CD4-positive, CD25-positive, alpha-beta regulatory T cell (primary cell): ENCODE results near the gene CHTF18. TPM values are rescaled to one million over a fixed set of nuclear protein-coding genes. Genes with fewer than 3 reads are reported as not detected.
A peak's percentile ranks its signal among the peaks of the same experiment; 100 is the strongest.

Source experiments
- ATAC-seq, 2 donors: fragments of 150-1000 bp; cut with Tn5 transposase; one replicate each; pipeline ENCODE4 v1.10.0; 2021; ENCODE audit warnings: low read depth in 2 of 2, moderate number of reproducible peaks in 2 of 2, moderate library complexity in 1 of 2
- DNase-seq, 3 donors: peaks; one replicate each; pipeline versions ENCODE4 v3.0.0 to v3.0.0-alpha.2; 2012 to 2022; ENCODE audit warnings: mixed read lengths in 1 of 3
- H3K27ac ChIP-seq: one replicate; pipeline ENCODE4 v1.7.0; 2013; ENCODE audit warnings: mild to moderate bottlenecking, low read length; ENCODE audit not compliant: insufficient read depth, poor library complexity, severe bottlenecking
- H3K27me3 ChIP-seq: one replicate; pipeline ENCODE4 v1.7.0; 2013; ENCODE audit warnings: low read length; ENCODE audit not compliant: control insufficient read depth, insufficient read depth
- H3K36me3 ChIP-seq: one replicate; pipeline ENCODE4 v1.7.0; 2013; ENCODE audit warnings: mild to moderate bottlenecking, low read length, moderate library complexity; ENCODE audit not compliant: control insufficient read depth, insufficient read depth
- H3K4me1 ChIP-seq: 2 replicates; pipeline ENCODE4 v1.7.0; 2013; ENCODE audit warnings: mild to moderate bottlenecking, low read length; ENCODE audit not compliant: insufficient read depth, control insufficient read depth, poor library complexity, severe bottlenecking
- H3K4me3 ChIP-seq: one replicate; pipeline ENCODE4 v1.7.0; 2013; ENCODE audit warnings: low read depth, mild to moderate bottlenecking, low read length, moderate library complexity
- H3K9me3 ChIP-seq, 2 experiments: 1 replicate in 1 of 2; 2 replicates in 1 of 2; pipeline ENCODE4 v1.7.0; 2013; ENCODE audit warnings: low read length in 2 of 2, mild to moderate bottlenecking in 1 of 2, moderate library complexity in 1 of 2; ENCODE audit not compliant: control insufficient read depth in 2 of 2
- H3K27ac Mint-ChIP-seq, 3 donors: one replicate each; pipeline ENCODE4 v1.8.0; 2020 to 2022; ENCODE audit warnings: mild to moderate bottlenecking in 3 of 3, mixed read lengths in 3 of 3, moderate library complexity in 2 of 3
- H3K27me3 Mint-ChIP-seq: one replicate; pipeline ENCODE4 v1.8.0; 2022; ENCODE audit warnings: mild to moderate bottlenecking, mixed read lengths
- H3K36me3 Mint-ChIP-seq: one replicate; pipeline ENCODE4 v1.8.0; 2020; ENCODE audit warnings: mixed read lengths
- H3K4me1 Mint-ChIP-seq, 4 donors: one replicate each; pipeline ENCODE4 v1.8.0; 2020 to 2022; ENCODE audit warnings: mixed read lengths in 4 of 4, mild to moderate bottlenecking in 1 of 4
- H3K4me3 Mint-ChIP-seq, 4 donors: one replicate each; pipeline ENCODE4 v1.8.0; 2020 to 2022; ENCODE audit warnings: mild to moderate bottlenecking in 4 of 4, mixed read lengths in 4 of 4, moderate library complexity in 3 of 4
- H3K9me3 Mint-ChIP-seq, 7 donors: one replicate each; pipeline ENCODE4 v1.8.0; 2020 to 2022; ENCODE audit warnings: mixed read lengths in 7 of 7, mild to moderate bottlenecking in 3 of 7, moderate library complexity in 2 of 7
- polyA plus RNA-seq, 4 donors: library from polyadenylated mRNA; unstranded; fragments of 300-500 nt; fragmentation: Illumina TruSeq; gene quantifications; one replicate each; pipeline ENCODE4 v1.2.3, GENCODE V29; 2021
- total RNA-seq: library from RNA; stranded (reverse); gene quantifications from one replicate; pipeline ENCODE4 v1.2.3, GENCODE V29; 2022

Gene CHTF18
- total and polyA plus RNA-seq, 5 donors from 2014 or later: 1.1 to 28.8 (median 3.1) TPM

- H3K27ac Mint-ChIP-seq: no peak overlapping the region
- no peak for ATAC-seq
- Histone ChIP-seq H3K27ac (no peak overlapping the region), H3K36me3 (no peaks in the 10 kb centered on the region), H3K4me1 (peaks cover 8% of the 10 kb centered on the region), H3K9me3 (no peaks in the 10 kb centered on the region), H3K4me3 (no peak overlapping the region), H3K27me3 (peaks cover 9% of the 10 kb centered on the region)
- H3K4me1 Mint-ChIP-seq: peaks cover 0 to 7% (median under 1%) of the 10 kb centered on the region in 4 donors
- peaks cover 54% of the 10 kb centered on the region for H3K27me3 Mint-ChIP-seq
- peaks cover 0 to 3% (median 0%) of the 10 kb centered on the region in 7 donors for H3K9me3 Mint-ChIP-seq
- no peaks in the 10 kb centered on the region for H3K36me3 Mint-ChIP-seq
- H3K4me3 Mint-ChIP-seq: no peak overlapping the region
- no peak for DNase-seq
These were observed 25.5 kb downstream of the CHTF18 start for GRCh38 chr16:813916-814412.

DNA sequence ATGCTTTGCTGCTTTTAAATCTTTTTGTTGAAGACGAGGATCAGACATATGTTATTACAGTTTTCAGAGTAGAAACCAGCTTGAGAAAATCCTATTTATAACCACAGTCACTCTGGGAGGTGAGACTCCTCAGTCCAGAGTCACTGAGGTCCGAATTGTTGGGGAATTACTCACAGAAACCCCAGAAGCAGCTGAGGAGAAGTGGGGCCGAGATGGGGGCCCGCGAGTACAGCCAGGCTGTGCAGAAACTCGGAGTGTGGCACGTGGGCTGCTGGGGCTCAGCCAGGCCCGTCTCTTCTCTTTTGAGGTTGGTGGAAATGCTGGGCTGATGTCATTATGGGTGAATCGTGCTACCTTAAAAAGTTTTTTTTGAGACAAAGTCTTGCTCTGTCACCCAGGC lies 26.6 kb downstream of the CHTF18 start:
- H3K27me3 ChIP-seq: peaks cover 9% of the 10 kb centered on the region

DNA sequence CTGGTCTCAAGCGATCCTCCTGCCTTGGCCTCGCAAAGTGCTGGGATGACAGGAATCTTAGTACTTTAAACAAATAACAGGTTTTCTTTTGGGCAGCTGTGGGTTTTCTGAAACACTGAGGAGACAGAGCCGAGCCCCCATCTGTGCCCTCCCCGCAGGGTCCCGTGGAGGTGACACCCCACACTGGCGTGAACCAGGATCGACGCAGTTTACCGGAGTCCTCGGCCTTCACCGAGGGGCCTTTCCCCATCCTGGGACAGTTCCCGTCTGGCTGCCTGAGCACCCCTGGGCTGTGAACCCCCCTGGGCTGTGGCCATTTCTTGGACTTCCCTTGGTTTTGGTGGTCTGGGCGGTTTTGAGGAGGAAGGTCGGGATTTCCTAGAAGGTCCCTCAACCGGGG lies 27.4 kb downstream of the CHTF18 start:
- Histone ChIP-seq H3K36me3 (no peaks in the 10 kb centered on the region), H3K9me3 (no peaks in the 10 kb centered on the region), H3K4me3 (no peak overlapping the region), H3K4me1 (peaks cover 17% of the 10 kb centered on the region), H3K27me3 (peaks cover 9% of the 10 kb centered on the region), H3K27ac (no peak overlapping the region)
- H3K4me3 Mint-ChIP-seq: no peak overlapping the region
- H3K9me3 Mint-ChIP-seq: peaks cover 0 to 3% (median 0%) of the 10 kb centered on the region in 7 donors
- no peaks in the 10 kb centered on the region for H3K36me3 Mint-ChIP-seq
- H3K4me1 Mint-ChIP-seq: peaks cover 0 to 15% (median 8%) of the 10 kb centered on the region in 4 donors
- peaks cover 46% of the 10 kb centered on the region for H3K27me3 Mint-ChIP-seq
- no peak for ATAC-seq
- H3K27ac Mint-ChIP-seq: no peak overlapping the region
- DNase-seq: no peak

More for the DNA sequence above, 26.6 kb downstream of the CHTF18 start:
- no peaks in the 10 kb centered on the region for H3K9me3 ChIP-seq
- H3K4me1 ChIP-seq: peaks cover 16% of the 10 kb centered on the region
- no peak overlapping the region for H3K27ac ChIP-seq
- H3K27me3 Mint-ChIP-seq: peaks cover 53% of the 10 kb centered on the region
- no peak for DNase-seq
- peaks cover 0 to 11% (median 7%) of the 10 kb centered on the region in 4 donors for H3K4me1 Mint-ChIP-seq
- ATAC-seq: no peak
- no peaks in the 10 kb centered on the region for H3K36me3 ChIP-seq
- H3K9me3 Mint-ChIP-seq: peaks cover 0 to 3% (median 0%) of the 10 kb centered on the region in 7 donors
- H3K4me3 ChIP-seq: no peak overlapping the region
- no peak overlapping the region for H3K27ac Mint-ChIP-seq
- no peaks in the 10 kb centered on the region for H3K36me3 Mint-ChIP-seq
- H3K4me3 Mint-ChIP-seq: no peak overlapping the region

DNA sequence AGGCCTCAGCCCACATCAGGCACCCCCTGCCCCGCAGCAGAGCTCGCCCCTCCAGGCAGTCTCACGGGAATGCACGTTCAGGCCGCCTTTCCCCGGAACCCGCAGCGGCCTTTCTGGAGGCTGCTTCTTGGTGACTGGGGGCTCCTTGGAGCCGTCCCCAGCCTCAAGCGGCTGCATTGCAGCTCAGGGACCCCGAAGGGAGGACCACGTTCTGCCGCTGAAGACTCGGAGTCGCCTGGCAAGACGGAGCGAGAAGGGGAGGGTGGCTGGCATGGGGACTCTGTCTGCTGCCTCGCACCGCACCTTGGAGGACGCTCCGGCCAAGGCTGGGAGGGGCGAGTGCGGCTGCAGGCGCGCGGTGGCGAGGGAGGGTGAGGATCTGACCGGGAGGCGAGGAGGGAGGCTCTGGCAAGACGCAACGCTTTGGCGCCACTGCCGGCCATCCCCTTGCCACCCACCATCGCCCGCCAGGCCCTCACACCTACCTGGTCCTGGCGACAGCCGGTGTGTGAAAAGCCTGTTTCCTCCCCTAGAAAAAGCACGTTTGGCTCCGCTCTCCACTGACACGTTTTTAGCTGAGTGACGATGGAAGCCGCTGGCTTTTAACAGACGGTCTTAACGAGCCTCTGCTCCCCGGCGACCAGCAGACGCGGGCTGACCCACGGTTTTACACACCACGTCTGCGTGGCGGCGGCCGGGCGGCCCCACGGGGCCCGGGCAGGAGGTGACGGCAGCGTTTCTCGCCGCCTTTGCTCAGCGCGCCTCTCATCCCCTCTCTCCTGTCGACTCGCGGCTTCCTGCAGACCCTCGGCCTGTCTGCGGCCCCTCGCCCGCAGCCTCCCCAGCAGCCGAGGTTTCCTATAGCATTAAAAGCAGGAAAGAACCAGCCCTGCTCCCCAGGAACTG lies 28.8 kb downstream of the CHTF18 start:
- H3K27ac ChIP-seq: no peak overlapping the region
- no peaks in the 10 kb centered on the region for H3K9me3 ChIP-seq
- no peak overlapping the region for H3K27ac Mint-ChIP-seq
- no peaks in the 10 kb centered on the region for H3K36me3 ChIP-seq
- H3K4me1 Mint-ChIP-seq: peaks cover 0 to 16% (median 8%) of the 10 kb centered on the region in 4 donors
- peaks cover 33% of the 10 kb centered on the region for H3K27me3 Mint-ChIP-seq
- no peak overlapping the region for H3K4me3 ChIP-seq
- peaks cover 17% of the 10 kb centered on the region for H3K4me1 ChIP-seq
- H3K4me3 Mint-ChIP-seq: no peak overlapping the region
- no peaks in the 10 kb centered on the region for H3K36me3 Mint-ChIP-seq
- H3K27me3 ChIP-seq: peaks cover 9% of the 10 kb centered on the region
- DNase-seq (no peak), ATAC-seq (no peak)
- H3K9me3 Mint-ChIP-seq: no peaks in the 10 kb centered on the region

DNA sequence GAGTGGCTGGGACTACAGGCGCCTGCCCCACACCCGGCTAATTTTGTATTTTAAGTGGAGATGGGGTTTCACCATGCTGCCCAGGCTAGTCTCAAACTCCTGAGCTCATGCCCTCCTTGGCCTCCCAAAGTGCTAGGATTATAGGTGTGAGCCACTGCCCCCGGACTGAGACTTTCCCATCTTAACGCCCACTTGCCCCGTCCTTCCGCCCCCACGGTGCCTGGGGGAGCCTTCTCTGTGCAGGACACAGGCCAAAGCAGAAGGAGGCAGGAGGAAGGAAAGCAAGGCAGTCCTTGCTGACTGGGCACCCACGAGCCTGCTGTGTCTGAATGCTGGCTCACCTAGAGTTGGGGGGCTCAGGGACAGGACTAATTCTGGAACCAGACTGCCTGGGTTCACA lies 29.7 kb downstream of the CHTF18 start:
- Mint-ChIP-seq H3K4me3 (no peak overlapping the region), H3K27me3 (peaks cover 26% of the 10 kb centered on the region), H3K36me3 (no peaks in the 10 kb centered on the region), H3K9me3 (no peaks in the 10 kb centered on the region), H3K4me1 (peaks cover 0 to 16% (median 7%) of the 10 kb centered on the region in 4 donors), H3K27ac (no peak overlapping the region)
- no peak for DNase-seq
- Histone ChIP-seq H3K4me3 (no peak overlapping the region), H3K27ac (no peak overlapping the region), H3K36me3 (no peaks in the 10 kb centered on the region), H3K4me1 (peaks cover 17% of the 10 kb centered on the region), H3K27me3 (peaks cover 9% of the 10 kb centered on the region), H3K9me3 (no peaks in the 10 kb centered on the region)
- ATAC-seq: no peak

DNA sequence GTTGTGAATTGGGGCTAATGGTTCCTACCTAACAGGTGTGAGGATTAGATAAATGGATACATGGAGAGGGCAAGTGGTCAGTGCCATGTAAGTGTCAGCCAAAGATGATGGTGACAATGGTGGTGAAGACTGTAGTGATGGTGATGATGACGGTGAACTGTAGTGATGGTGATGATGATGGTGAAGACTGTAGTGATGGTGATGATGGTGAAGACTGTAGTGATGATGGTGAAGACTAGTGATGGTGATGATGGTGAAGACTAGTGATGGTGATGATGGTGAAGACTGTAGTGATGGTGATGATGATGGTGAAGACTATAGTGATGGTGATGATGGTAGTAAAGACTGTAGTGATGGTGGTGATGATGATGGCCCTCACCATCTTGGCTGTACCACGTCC lies 30.2 kb downstream of the CHTF18 start:
- Histone ChIP-seq H3K36me3 (no peaks in the 10 kb centered on the region), H3K4me1 (peaks cover 12% of the 10 kb centered on the region), H3K4me3 (no peak overlapping the region), H3K27ac (no peak overlapping the region), H3K27me3 (peaks cover 9% of the 10 kb centered on the region), H3K9me3 (no peaks in the 10 kb centered on the region)
- no peaks in the 10 kb centered on the region for H3K9me3 Mint-ChIP-seq
- H3K4me3 Mint-ChIP-seq: no peak overlapping the region
- no peak for DNase-seq
- ATAC-seq: no peak
- H3K36me3 Mint-ChIP-seq: no peaks in the 10 kb centered on the region
- peaks cover 0 to 16% (median 7%) of the 10 kb centered on the region in 4 donors for H3K4me1 Mint-ChIP-seq
- H3K27ac Mint-ChIP-seq: no peak overlapping the region
- peaks cover 26% of the 10 kb centered on the region for H3K27me3 Mint-ChIP-seq

GRCh38 chr16:819336-820043 lies 31.1 kb downstream of the CHTF18 start:
- Mint-ChIP-seq H3K9me3 (no peaks in the 10 kb centered on the region), H3K4me3 (peak overlapping the region in 1 of 4 donors; percentile 65), H3K27ac (peak overlapping the region in 1 of 3 donors; percentile 31), H3K4me1 (peaks cover 0 to 13% (median 7%) of the 10 kb centered on the region in 4 donors), H3K36me3 (no peaks in the 10 kb centered on the region), H3K27me3 (peaks cover 18% of the 10 kb centered on the region)
- Histone ChIP-seq H3K9me3 (no peaks in the 10 kb centered on the region), H3K27ac (no peak overlapping the region), H3K27me3 (peaks cover 7% of the 10 kb centered on the region), H3K36me3 (no peaks in the 10 kb centered on the region), H3K4me1 (peaks cover 9% of the 10 kb centered on the region), H3K4me3 (no peak overlapping the region)
- DNase-seq (peak in 2 of 3 donors; percentile 37 to 40), ATAC-seq (peak; percentile 64 to 68)
